Measurements from ENCODE around the gene ARL8A.
"Not testable (repeated sequence)": the region's sequence is repeated elsewhere in the genome, so short reads cannot be mapped to it uniquely, and the experiment has no call there.

ARL8A gene

GRCh38 chr1:202133496-202133895, 11.0 kb downstream of the ARL8A start:
- DNase-seq: no peak

GRCh38 chr1:202133001-202133400, 11.5 kb downstream of the ARL8A start:
- no peak for DNase-seq

DNA sequence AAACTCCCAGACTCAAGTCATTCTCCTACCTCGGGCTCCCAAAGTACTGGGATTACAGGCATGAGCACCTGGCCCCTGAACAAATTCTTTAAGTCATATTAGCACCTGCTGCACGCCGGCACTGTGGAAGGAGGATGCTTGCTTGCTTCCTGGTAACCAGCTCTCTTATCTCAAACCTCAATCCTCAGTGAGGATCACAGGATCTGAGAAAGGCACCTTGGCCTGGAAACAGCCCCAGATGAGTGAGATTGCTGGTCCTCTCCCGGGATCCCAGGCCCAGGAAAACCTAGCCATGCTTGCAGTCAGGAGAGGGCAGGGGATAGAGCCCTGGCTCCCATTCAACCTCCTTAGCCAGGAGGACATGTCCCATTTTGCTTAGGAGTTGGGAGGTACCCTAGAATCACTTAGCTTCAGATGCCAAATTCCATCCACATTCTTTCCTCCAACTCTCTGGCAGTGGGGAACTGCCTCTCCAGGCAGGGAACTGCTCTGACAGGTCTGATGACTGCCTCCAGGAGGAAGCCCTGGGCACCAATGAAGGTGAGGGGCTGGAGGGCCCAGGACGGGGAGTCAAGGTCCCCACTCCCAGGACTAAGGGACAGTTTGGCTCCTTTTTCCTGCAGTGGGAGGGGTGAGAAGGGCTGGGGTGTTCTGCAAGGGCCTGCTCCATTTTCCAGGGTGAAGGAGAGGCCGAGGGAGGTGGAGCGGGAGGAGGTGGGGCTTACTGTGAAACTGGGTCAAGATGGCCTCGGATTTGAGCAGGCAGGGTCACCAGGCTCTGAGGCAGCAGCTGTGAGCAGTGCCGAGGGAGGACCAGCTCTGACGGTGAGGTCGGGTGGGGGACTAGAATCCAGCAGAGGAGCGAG, 12.3 kb downstream of the ARL8A start:
- DNase-seq: no peak

- DNase-seq: no peak
Measured at GRCh38 chr1:202130816-202131522, 13.6 kb downstream of the ARL8A start.

- no peak for DNase-seq
Measured at GRCh38 chr1:202130297-202130721, 14.2 kb downstream of the ARL8A start.

DNA sequence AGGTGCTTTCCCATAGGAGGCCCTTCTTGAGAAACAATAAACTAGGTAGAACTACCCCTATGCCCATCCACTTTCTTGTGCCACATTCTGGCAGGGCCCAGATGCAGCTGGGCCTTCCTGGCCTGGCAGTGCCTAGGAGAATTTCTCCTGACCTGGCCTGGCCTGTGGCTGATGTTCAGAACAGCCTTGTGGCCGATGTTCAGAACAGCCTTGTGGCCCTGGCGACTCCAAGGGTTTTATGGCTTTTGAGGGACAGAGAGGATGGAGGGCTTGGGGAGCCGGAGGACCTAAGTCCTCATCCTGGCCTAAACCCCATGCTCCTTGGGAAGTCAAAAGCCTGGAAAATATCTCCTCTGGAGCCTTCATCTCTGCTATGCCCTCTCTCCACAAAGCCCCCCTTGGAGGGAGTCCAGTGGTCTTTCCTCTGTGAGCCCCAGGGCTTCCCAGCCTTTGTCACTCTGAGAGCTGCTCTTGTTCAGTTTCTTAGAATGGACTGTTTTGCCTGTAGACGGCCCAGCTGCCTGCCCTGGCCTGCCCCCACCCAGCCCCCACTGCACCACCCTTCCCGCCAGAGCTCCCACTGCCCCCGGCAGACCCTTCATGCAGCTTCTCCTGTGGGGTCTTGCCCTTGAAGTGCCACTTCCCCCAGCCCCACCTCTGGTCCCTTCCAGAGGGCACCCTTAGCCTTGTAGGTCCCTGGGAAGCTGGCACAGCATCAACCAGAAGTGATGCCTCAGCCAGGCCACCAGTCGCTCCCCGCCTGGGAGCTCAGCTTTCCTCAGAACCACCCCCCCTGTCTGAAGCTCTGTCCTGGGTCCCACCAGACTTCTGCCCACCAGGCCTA, 14.9 kb downstream of the ARL8A start:
- DNase-seq: no peak

DNA sequence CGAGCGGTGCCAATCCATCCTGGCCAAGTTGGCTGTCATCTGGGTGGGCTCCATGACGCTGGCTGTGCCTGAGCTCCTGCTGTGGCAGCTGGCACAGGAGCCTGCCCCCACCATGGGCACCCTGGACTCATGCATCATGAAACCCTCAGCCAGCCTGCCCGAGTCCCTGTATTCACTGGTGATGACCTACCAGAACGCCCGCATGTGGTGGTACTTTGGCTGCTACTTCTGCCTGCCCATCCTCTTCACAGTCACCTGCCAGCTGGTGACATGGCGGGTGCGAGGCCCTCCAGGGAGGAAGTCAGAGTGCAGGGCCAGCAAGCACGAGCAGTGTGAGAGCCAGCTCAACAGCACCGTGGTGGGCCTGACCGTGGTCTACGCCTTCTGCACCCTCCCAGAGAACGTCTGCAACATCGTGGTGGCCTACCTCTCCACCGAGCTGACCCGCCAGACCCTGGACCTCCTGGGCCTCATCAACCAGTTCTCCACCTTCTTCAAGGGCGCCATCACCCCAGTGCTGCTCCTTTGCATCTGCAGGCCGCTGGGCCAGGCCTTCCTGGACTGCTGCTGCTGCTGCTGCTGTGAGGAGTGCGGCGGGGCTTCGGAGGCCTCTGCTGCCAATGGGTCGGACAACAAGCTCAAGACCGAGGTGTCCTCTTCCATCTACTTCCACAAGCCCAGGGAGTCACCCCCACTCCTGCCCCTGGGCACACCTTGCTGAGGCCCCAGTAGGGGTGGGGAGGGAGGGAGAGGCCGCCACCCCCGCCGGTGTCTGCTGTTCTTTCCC, 16.5 kb downstream of the ARL8A start:
- no peak for DNase-seq

- DNase-seq: no peak
Measured at GRCh38 chr1:202127061-202127460, 17.5 kb downstream of the ARL8A start.

GRCh38 chr1:202126426-202126825, 18.1 kb downstream of the ARL8A start:
- no peak for DNase-seq

DNA sequence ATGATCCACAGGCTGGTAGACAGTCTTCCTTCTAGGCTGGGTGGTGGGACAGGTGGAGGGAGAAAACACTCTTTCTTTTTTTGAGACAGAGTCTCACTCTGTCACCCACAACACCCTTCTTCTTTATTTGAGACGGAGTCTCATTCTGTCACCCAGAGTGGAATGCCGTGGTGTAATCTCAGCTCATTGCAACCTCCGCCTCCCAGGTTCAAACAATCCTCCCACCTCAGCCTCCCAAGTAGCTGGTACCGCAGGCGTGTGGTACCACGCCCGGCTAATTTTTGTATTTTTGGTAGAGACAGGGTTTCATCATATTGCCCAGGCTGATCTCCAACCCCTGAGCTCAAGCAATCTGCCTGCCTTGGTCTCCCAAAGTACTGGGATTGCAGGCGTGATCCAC, 18.9 kb downstream of the ARL8A start:
- DNase-seq: no peak

- DNase-seq: no peak
Measured at GRCh38 chr1:202124142-202124541, 20.4 kb downstream of the ARL8A start.

DNA sequence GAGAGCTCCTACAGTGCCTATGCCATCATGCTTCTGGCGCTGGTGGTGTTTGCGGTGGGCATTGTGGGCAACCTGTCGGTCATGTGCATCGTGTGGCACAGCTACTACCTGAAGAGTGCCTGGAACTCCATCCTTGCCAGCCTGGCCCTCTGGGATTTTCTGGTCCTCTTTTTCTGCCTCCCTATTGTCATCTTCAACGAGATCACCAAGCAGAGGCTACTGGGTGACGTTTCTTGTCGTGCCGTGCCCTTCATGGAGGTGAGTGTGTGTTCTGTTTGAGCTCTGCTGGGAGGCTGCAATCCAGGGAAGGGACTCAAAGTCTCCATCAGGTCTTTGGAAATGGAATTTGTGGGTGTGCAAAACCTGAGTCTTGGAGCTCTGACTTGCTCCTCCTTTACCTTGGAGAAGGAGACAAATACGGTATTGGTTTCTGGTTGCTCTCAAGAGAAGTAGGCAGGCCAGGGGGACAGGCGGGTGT, 21.2 kb downstream of the ARL8A start:
- no peak for DNase-seq

DNA sequence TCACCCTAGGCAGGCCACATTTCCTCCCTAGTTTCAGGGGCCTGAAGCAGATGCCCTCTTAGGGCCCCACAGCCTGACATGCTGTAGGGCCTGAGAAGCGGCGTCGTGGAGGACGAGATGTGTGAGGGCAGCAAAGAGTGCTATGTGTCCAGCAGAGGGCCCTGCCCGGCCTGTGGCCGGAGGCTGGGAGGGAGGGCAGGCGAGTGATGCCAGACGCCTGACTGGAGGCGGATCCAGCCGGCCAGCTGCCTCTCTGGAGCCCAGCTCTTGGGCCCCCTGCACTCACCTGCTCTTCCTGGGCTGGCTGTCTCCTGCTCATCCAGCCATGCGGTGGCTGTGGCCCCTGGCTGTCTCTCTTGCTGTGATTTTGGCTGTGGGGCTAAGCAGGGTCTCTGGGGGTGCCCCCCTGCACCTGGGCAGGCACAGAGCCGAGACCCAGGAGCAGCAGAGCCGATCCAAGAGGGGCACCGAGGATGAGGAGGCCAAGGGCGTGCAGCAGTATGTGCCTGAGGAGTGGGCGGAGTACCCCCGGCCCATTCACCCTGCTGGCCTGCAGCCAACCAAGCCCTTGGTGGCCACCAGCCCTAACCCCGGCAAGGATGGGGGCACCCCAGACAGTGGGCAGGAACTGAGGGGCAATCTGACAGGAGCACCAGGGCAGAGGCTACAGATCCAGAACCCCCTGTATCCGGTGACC, 21.8 kb downstream of the ARL8A start, which contains the start of gene GPR37L1:
GPR37L1 (plus strand) TSS at position 279 of the 697 bp plus-strand sequence; CDS start at position 326, 47 bp downstream.
- DNase-seq: no peak

DNA sequence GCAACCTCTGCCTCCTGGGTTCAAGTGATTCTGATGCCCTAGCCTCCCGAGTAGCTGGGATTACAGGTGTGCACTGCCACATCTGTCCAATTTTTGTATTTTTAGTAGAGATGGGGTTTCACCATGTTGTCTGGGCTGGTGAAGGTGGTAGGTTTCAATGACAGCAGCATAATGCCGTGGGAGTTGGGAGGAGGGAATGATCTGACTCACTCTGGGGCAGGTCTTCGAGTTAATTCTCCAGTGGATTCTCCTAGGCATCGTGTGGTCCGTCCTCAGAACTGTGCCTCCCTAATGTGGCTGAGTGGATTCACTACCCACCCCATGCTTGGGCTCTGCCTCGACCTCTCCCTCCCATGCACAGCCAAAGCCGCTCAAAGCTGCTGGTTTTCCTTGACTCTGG, 23.5 kb downstream of the ARL8A start:
- DNase-seq: no peak

DNA sequence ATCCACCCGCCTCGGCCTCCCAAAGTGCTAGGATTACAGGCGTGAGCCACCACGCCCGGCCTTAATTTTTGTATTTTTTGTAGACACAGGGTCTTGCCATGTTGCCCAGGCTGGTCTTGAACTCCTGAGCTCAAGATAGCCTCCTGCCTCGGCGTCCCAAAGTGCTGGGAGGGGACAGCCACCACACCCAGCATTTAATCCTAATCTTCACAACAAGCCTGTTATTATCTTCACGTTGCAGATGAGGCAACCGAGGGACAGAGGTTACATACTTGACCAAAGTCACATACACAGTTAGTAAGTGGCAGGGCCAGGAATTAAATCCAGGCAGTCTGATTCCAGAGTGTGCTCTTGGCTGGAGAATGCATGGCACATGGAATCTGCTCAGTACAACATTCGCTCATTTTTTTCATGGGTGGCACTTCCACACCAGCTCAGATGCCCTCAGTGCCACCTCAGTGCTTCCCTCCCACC, 26.6 kb downstream of the ARL8A start:
- no peak for DNase-seq

DNA sequence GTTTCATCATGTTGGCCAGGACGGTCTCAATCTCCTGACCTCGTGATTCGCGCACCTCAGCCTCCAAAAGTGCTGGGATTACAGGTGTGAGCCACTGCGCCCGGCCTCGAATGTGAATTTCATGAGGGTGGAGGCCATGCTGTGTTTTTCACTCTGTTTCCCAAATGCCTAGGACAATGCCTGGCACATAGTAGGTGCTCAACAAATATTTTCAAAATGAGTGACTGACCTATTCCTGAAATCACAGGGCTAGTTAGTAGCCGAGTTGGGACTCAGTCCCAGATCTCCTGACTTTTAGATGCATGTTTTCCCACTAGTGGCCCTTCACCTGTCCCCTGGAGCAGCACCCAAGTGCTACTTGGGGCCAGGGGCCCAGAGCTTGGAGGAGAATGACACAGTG, 28.2 kb downstream of the ARL8A start:
- no peak for DNase-seq

GRCh38 chr1:202113690-202114300, 30.7 kb downstream of the ARL8A start:
- no peak for DNase-seq

GRCh38 chr1:202112859-202113689, 31.5 kb downstream of the ARL8A start:
- DNase-seq: no peak

DNA sequence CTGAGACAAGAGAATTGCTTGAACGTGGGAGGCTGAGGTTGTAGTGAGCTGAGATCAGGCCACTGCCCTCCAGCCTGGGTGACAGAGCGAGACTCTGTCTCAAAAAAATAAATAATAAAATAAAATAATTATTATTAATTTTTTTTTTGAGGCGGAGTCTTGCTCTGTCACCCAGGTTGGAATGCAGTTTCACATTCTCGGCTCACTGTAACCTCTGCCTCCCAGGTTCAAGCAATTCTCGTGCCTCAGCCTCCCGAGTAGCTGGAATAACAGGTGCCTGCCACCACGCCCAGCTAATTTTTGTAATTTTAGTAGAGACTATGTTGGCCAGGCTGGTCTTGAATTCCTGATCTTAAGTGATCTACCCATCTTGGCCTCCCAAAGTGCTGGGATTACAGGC, 32.9 kb downstream of the ARL8A start:
- not testable (repeated sequence) for DNase-seq

- DNase-seq: no peak
Measured at GRCh38 chr1:202110977-202111376, 33.6 kb downstream of the ARL8A start.

All from CD4-positive, alpha-beta T cell treated with Interleukin-6 for 4 hours (primary cell).